ENCODE measurements around the gene ZMYND8.

- TF ChIP-seq POLR2AphosphoS5 (IDR thresholded peaks at IDR 0.05; ENCODE audit: low read depth, low read length) (no peak), TAF1 (IDR thresholded peaks at IDR 0.05; ENCODE audit: low read depth, low read length) (no peak), POLR2A (IDR thresholded peaks at IDR 0.05; ENCODE audit: low read depth, low read length) (no peak)
These were observed 45.3 kb downstream of the ZMYND8 start for GRCh38 chr20:47311211-47311610.
